GM19463 (cell line): ENCODE data around the gene PMEPA1.

Experiments used
- ATAC-seq: cut with Tn5 transposase; IDR thresholded peaks from one replicate; pipeline ENCODE4 v1.9.1; 2021; ENCODE audit warnings: mild to moderate bottlenecking, moderate library complexity; ENCODE audit not compliant: unreplicated experiment

Gene PMEPA1

GRCh38 chr20:57663681-57664451, 45.9 kb downstream of the PMEPA1 start:
- ATAC-seq = no peak

- ATAC-seq = no peak
Observed at GRCh38 chr20:57663241-57663640, 46.6 kb downstream of the PMEPA1 start.

- no peak for ATAC-seq
Observed at GRCh38 chr20:57662456-57663240, 47.2 kb downstream of the PMEPA1 start.

- no peak for ATAC-seq
Observed at GRCh38 chr20:57661746-57662455, 47.9 kb downstream of the PMEPA1 start.

- no peak for ATAC-seq
Observed at GRCh38 chr20:57660922-57661745, 48.7 kb downstream of the PMEPA1 start.

GRCh38 chr20:57660181-57660921, 49.5 kb downstream of the PMEPA1 start:
- ATAC-seq = no peak

- ATAC-seq = no peak
Observed at GRCh38 chr20:57659517-57660180, 50.2 kb downstream of the PMEPA1 start.

GRCh38 chr20:57658833-57659516, 50.8 kb downstream of the PMEPA1 start:
- no peak for ATAC-seq

- ATAC-seq = no peak
Observed at GRCh38 chr20:57658447-57658832, 51.4 kb downstream of the PMEPA1 start.

GRCh38 chr20:57657535-57658446, 52.0 kb downstream of the PMEPA1 start:
- ATAC-seq = no peak

- ATAC-seq = no peak
Observed at GRCh38 chr20:57656821-57657534, 52.8 kb downstream of the PMEPA1 start.

- no peak for ATAC-seq
Observed at GRCh38 chr20:57656252-57656820, 53.5 kb downstream of the PMEPA1 start.

- no peak for ATAC-seq
Observed at GRCh38 chr20:57655809-57656155, 54.0 kb downstream of the PMEPA1 start.

- ATAC-seq = no peak
Observed at GRCh38 chr20:57654998-57655808, 54.6 kb downstream of the PMEPA1 start.

- ATAC-seq = no peak
Observed at GRCh38 chr20:57654363-57654997, 55.3 kb downstream of the PMEPA1 start.

- ATAC-seq = no peak
Observed at GRCh38 chr20:57653910-57654309, 55.9 kb downstream of the PMEPA1 start.
